Measurements from ENCODE around the gene ATP6V1B1.

Gene ATP6V1B1

GRCh38 chr2:70902067-70902442, 33.6 kb upstream of the ATP6V1B1 start:
- no peak for DNase-seq

GRCh38 chr2:70902579-70902978, 33.1 kb upstream of the ATP6V1B1 start:
- DNase-seq = no peak

GRCh38 chr2:70903171-70903570, 32.5 kb upstream of the ATP6V1B1 start:
- DNase-seq = no peak

GRCh38 chr2:70903641-70904340, 31.9 kb upstream of the ATP6V1B1 start:
- DNase-seq = no peak

- no peak for DNase-seq
These were observed 31.1 kb upstream of the ATP6V1B1 start for GRCh38 chr2:70904371-70905216.

GRCh38 chr2:70905443-70906421, 30.0 kb upstream of the ATP6V1B1 start:
- no peak for DNase-seq

- DNase-seq = no peak
These were observed 29.2 kb upstream of the ATP6V1B1 start for GRCh38 chr2:70906439-70907005.

GRCh38 chr2:70907130-70908057, 28.3 kb upstream of the ATP6V1B1 start:
- no peak for DNase-seq

- DNase-seq = no peak
These were observed 19.4 kb upstream of the ATP6V1B1 start for GRCh38 chr2:70916291-70916690.

GRCh38 chr2:70918016-70918415, 17.7 kb upstream of the ATP6V1B1 start:
- no peak for DNase-seq

- no peak for DNase-seq
These were observed 15.9 kb upstream of the ATP6V1B1 start for GRCh38 chr2:70919672-70920366.

GRCh38 chr2:70920367-70920715, 15.4 kb upstream of the ATP6V1B1 start:
- no peak for DNase-seq

GRCh38 chr2:70921031-70921430, 14.7 kb upstream of the ATP6V1B1 start:
- DNase-seq = no peak

GRCh38 chr2:70921839-70922234, 13.9 kb upstream of the ATP6V1B1 start:
- DNase-seq = no peak

GRCh38 chr2:70922235-70923234, 13.2 kb upstream of the ATP6V1B1 start:
- no peak for DNase-seq

GRCh38 chr2:70923378-70924015, 12.2 kb upstream of the ATP6V1B1 start:
- no peak for DNase-seq

GRCh38 chr2:70926042-70926441, 9.7 kb upstream of the ATP6V1B1 start:
- DNase-seq = no peak

GRCh38 chr2:70927138-70927537, 8.6 kb upstream of the ATP6V1B1 start:
- DNase-seq = no peak

GRCh38 chr2:70927641-70928040, 8.1 kb upstream of the ATP6V1B1 start:
- no peak for DNase-seq
